ENCODE measurements around the gene CHST9.

The CHST9 gene

GRCh38 chr18:26863122-26863879, 321.8 kb downstream of the CHST9 start:
- no peak for DNase-seq

- no peak for DNase-seq
Observed at GRCh38 chr18:26862084-26862483, 323.0 kb downstream of the CHST9 start.
